ENCODE data around the gene C2CD4C. TPM values are rescaled to one million over a fixed set of nuclear protein-coding genes. Genes with fewer than 3 reads are reported as not detected.

Gene C2CD4C
- total RNA-seq, 1 experiment from 2014 or later: 14.6 TPM

GRCh38 chr19:369876-370275 is 39.1 kb downstream of the C2CD4C start:
- no peak overlapping the region for H3K27ac ChIP-seq (ENCODE audit: insufficient read length, low read depth, low read length)
- H2BK15ac ChIP-seq (ENCODE audit: low read depth, low read length): no peak overlapping the region
- H4K5ac ChIP-seq (ENCODE audit: insufficient read length, low read depth, low read length): no peak overlapping the region
- H3K9me3 Mint-ChIP-seq: peaks cover 3 to 4% of the 10 kb centered on the region in 2 experiments; a peak in 3 of 5 replicates
- H3K27me3 Mint-ChIP-seq (ENCODE audit: low read depth): peaks cover 31% of the 10 kb centered on the region
- H3K56ac ChIP-seq (ENCODE audit: insufficient read length, low read depth, low read length): no peak overlapping the region
- no peaks in the 10 kb centered on the region for H4K20me1 ChIP-seq (ENCODE audit: control insufficient read depth, insufficient read depth, insufficient read length)
- no peak overlapping the region for H3T11ph ChIP-seq (ENCODE audit: low read length)
- no peak overlapping the region for H3K23ac ChIP-seq (ENCODE audit: insufficient read length, low read depth, low read length)
- DNase-seq: no peak
- H3K18ac ChIP-seq (ENCODE audit: insufficient read length, low read depth, low read length): no peak overlapping the region
- no peaks in the 10 kb centered on the region for H3K79me2 ChIP-seq (ENCODE audit: insufficient read depth, low read length)
- no peak overlapping the region for H2BK120ac ChIP-seq (ENCODE audit: low read depth, low read length, poor library complexity, severe bottlenecking)
- TF ChIP-seq, protein P1, sequence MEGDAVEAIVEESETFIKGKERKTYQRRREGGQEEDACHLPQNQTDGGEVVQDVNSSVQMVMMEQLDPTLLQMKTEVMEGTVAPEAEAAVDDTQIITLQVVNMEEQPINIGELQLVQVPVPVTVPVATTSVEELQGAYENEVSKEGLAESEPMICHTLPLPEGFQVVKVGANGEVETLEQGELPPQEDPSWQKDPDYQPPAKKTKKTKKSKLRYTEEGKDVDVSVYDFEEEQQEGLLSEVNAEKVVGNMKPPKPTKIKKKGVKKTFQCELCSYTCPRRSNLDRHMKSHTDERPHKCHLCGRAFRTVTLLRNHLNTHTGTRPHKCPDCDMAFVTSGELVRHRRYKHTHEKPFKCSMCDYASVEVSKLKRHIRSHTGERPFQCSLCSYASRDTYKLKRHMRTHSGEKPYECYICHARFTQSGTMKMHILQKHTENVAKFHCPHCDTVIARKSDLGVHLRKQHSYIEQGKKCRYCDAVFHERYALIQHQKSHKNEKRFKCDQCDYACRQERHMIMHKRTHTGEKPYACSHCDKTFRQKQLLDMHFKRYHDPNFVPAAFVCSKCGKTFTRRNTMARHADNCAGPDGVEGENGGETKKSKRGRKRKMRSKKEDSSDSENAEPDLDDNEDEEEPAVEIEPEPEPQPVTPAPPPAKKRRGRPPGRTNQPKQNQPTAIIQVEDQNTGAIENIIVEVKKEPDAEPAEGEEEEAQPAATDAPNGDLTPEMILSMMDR (conservative IDR thresholded peaks at IDR 0.05): no peak
- no peaks in the 10 kb centered on the region for H3K4me1 ChIP-seq (ENCODE audit: insufficient read depth, low read length)
- H2AK5ac ChIP-seq (ENCODE audit: insufficient read length, low read length): no peak overlapping the region
- H3K4me3 Mint-ChIP-seq: no peak overlapping the region
- H3K4me2 ChIP-seq (ENCODE audit: insufficient read depth, insufficient read length, low read length): no peak overlapping the region
- H2BK5ac ChIP-seq (ENCODE audit: insufficient read length, low read length): no peak overlapping the region
- peaks cover 0 to 4% (median 3%) of the 10 kb centered on the region in 3 experiments; a peak in 4 of 7 replicates for H3K36me3 Mint-ChIP-seq (ENCODE audit: insufficient read depth in 1 of 3, low read depth in 3 of 3)
- no peak overlapping the region for H3K27ac Mint-ChIP-seq
- no peak overlapping the region for H2BK20ac ChIP-seq (ENCODE audit: low read depth, low read length, poor library complexity, severe bottlenecking)
- H4K8ac ChIP-seq (replicated peaks; ENCODE audit: insufficient read length, low read depth, low read length): no peak overlapping the region
- WGBS (ENCODE audit: extremely low coverage, insufficient read length, low lambda C conversion rate): no CpG with 5 or more reads among the region's 14 CpGs
- H3K79me1 ChIP-seq (ENCODE audit: insufficient read depth, low read depth, low read length, poor library complexity, severe bottlenecking): no peaks in the 10 kb centered on the region
- no peak overlapping the region for H2AFZ ChIP-seq (ENCODE audit: low read length)
- H3K4me1 Mint-ChIP-seq: peaks cover 0 to 7% of the 10 kb centered on the region in 2 experiments; a peak in 1 of 4 replicates
- H2BK12ac ChIP-seq (ENCODE audit: insufficient read length, low read depth, low read length): no peak overlapping the region
- H3K23me2 ChIP-seq (ENCODE audit: insufficient read length, low read depth, low read length, poor library complexity, severe bottlenecking): no peaks in the 10 kb centered on the region
- H4K91ac ChIP-seq (ENCODE audit: insufficient read length, low read depth, low read length): no peak overlapping the region
- H3K27me3 ChIP-seq (ENCODE audit: insufficient read depth, low read length): no peaks in the 10 kb centered on the region; the same call in 1 of the 2 replicates
- H3K14ac ChIP-seq (ENCODE audit: insufficient read depth, low read length): no peak overlapping the region
- H3K4ac ChIP-seq (ENCODE audit: low read depth, low read length): no peak overlapping the region
- no peaks in the 10 kb centered on the region for H3K9me3 ChIP-seq (ENCODE audit: control insufficient read depth, low read depth, low read length)
- H3K9ac ChIP-seq (ENCODE audit: extremely low read depth, insufficient read length, low read length): no peak overlapping the region
